Choroid plexus epithelial cell (primary cell): ENCODE measurements around the gene KCNH6.

ENCODE experiments used
- DNase-seq: peaks from one replicate; pipeline ENCODE4 v3.0.0-alpha.2; 2010; ENCODE audit warnings: low read depth
- H3K4me3 ChIP-seq: 2 replicates; pipeline ENCODE4 v1.5.1; 2011; ENCODE audit warnings: low read depth, mild to moderate bottlenecking, control low read depth, low read length, moderate library complexity
- CTCF ChIP-seq: conservative IDR thresholded peaks from 2 replicates; pipeline ENCODE4 v1.5.1; 2011; ENCODE audit warnings: low read depth, mild to moderate bottlenecking, control low read depth, inconsistent platforms, low read length, moderate library complexity

The KCNH6 gene

GRCh38 chr17:63477480-63478440 lies 45.4 kb upstream of the KCNH6 start:
- peak overlapping the region; percentile 52 for H3K4me3 ChIP-seq
- no peak for TF ChIP-seq CTCF
- DNase-seq = no peak

GRCh38 chr17:63478814-63479494 lies 44.2 kb upstream of the KCNH6 start:
- TF ChIP-seq CTCF = peak; percentile 93
- H3K4me3 ChIP-seq = no peak overlapping the region
- peak; percentile 95 for DNase-seq

GRCh38 chr17:63479495-63480184 lies 43.5 kb upstream of the KCNH6 start:
- no peak for DNase-seq

GRCh38 chr17:63480192-63480784 lies 42.9 kb upstream of the KCNH6 start:
- TF ChIP-seq CTCF = no peak
- DNase-seq = no peak
- no peak overlapping the region for H3K4me3 ChIP-seq

More at GRCh38 chr17:63479495-63480184, 43.5 kb upstream of the KCNH6 start:
- H3K4me3 ChIP-seq = no peak overlapping the region
- no peak for TF ChIP-seq CTCF

- H3K4me3 ChIP-seq = no peak overlapping the region
- no peak for TF ChIP-seq CTCF
- no peak for DNase-seq
These were observed 42.2 kb upstream of the KCNH6 start for GRCh38 chr17:63480826-63481487.

GRCh38 chr17:63481488-63481870 lies 41.7 kb upstream of the KCNH6 start:
- H3K4me3 ChIP-seq = no peak overlapping the region
- no peak for TF ChIP-seq CTCF

More at GRCh38 chr17:63481488-63481870, 41.7 kb upstream of the KCNH6 start:
- DNase-seq = no peak
